Endothelial cell of umbilical vein (primary cell): Measurements from ENCODE around the gene PDE7B. TPM values are rescaled to one million over a fixed set of nuclear protein-coding genes. Genes with fewer than 3 reads are reported as not detected.

Experiments used
- BruUV-seq: library from RNA; stranded (reverse); fragments of 400-500 nt; replicated peaks from 2 replicates; lab custom pipeline; 2021; lab: Mats Ljungman, UMichigan
- CTCF ChIA-PET: fragments of 300-600, 350-600 bp; sonication (Branson Sonifier 250); formaldehyde crosslinking; loops from one replicate; lab custom pipeline; 2021; ENCODE audit warnings: antibody characterized with exemption, inconsistent platforms; lab: Charles Lee
- POLR2A ChIA-PET: fragments of 300-600, 350-600 bp; sonication (Branson Sonifier 250); formaldehyde crosslinking; loops from one replicate; lab custom pipeline; 2021; ENCODE audit warnings: antibody characterized with exemption, inconsistent platforms; lab: Charles Lee
- DNase-seq: peaks from one replicate; pipeline ENCODE4 v3.0.0-alpha.2; 2011; ENCODE audit warnings: low read depth, low spot score
- FAIRE-seq: peaks from 2 replicates; lab custom pipeline; 2011; peaks lifted over from hg19 to GRCh38; lab: Jason Lieb, UNC
- H2AFZ ChIP-seq: 2 replicates; pipeline ENCODE4 v1.6.0; 2012; ENCODE audit warnings: low read depth, low read length, control low read depth, inconsistent platforms
- H3K27ac ChIP-seq: 2 replicates; pipeline ENCODE4 v1.5.1; 2011; ENCODE audit warnings: low read depth, mild to moderate bottlenecking, control low read depth, low read length, moderate library complexity; ENCODE audit not compliant: insufficient read depth
- H3K27me3 ChIP-seq, 2 experiments: 2 replicates each; pipeline versions ENCODE4 v1.6.0 to v1.6.1; 2011; ENCODE audit warnings: low read length in 2 of 2, mixed read lengths in 1 of 2; ENCODE audit not compliant: control insufficient read depth in 2 of 2, insufficient read depth in 2 of 2
- H3K36me3 ChIP-seq, 2 experiments: 2 replicates in 1 of 2; 3 replicates in 1 of 2; pipeline ENCODE4 v1.5.1; 2011; ENCODE audit warnings: low read length in 2 of 2, mild to moderate bottlenecking in 1 of 2, moderate library complexity in 1 of 2; ENCODE audit not compliant: control insufficient read depth in 2 of 2, insufficient read depth in 2 of 2; ENCODE audit errors: extremely low read depth in 1 of 2
- H3K4me1 ChIP-seq: 3 replicates; pipeline ENCODE4 v1.5.1; 2011; ENCODE audit warnings: mild to moderate bottlenecking, low read length; ENCODE audit not compliant: control insufficient read depth, insufficient read depth; ENCODE audit errors: extremely low read depth
- H3K4me2 ChIP-seq: 2 replicates; pipeline ENCODE4 v1.6.1; 2011; ENCODE audit warnings: low read length, control low read depth, mixed read lengths; ENCODE audit not compliant: insufficient read depth
- H3K4me3 ChIP-seq, 3 experiments: fragments of 200-600 bp in 1 of 3; sonication (generic), shearing (Covaris generic) in 1 of 3; replicated peaks in 1 of 3; 2 replicates each; pipeline ENCODE4 v1.5.1; 2011 to 2016; ENCODE audit warnings: control low read depth in 3 of 3, low read length in 3 of 3, mild to moderate bottlenecking in 2 of 3, inconsistent platforms in 1 of 3, low read depth in 1 of 3, moderate library complexity in 1 of 3; ENCODE audit not compliant: insufficient read depth in 1 of 3
- H3K79me2 ChIP-seq: 2 replicates; pipeline ENCODE4 v1.6.0; 2012; ENCODE audit warnings: low read length, inconsistent platforms; ENCODE audit not compliant: control insufficient read depth, insufficient read depth
- H3K9ac ChIP-seq: replicated peaks from 2 replicates; pipeline ENCODE3; 2011; ENCODE audit warnings: low read length, control low read depth; ENCODE audit not compliant: insufficient read depth; ENCODE audit errors: extremely low read depth
- H3K9me1 ChIP-seq: replicated peaks from 3 replicates; pipeline ENCODE4 v1.6.0; 2011; ENCODE audit warnings: mild to moderate bottlenecking, low read length; ENCODE audit not compliant: control insufficient read depth, insufficient read depth; ENCODE audit errors: extremely low read depth
- H3K9me3 ChIP-seq: replicated peaks from 2 replicates; pipeline ENCODE4 v1.5.1; 2012; ENCODE audit warnings: low read length, inconsistent platforms; ENCODE audit not compliant: control insufficient read depth, insufficient read depth
- H4K20me1 ChIP-seq: replicated peaks from 2 replicates; pipeline ENCODE3; 2011; ENCODE audit warnings: mild to moderate bottlenecking, low read length; ENCODE audit not compliant: control insufficient read depth, insufficient read depth; ENCODE audit errors: extremely low read depth
- CTCF ChIP-seq, 2 donors: IDR thresholded peaks; 1 replicate in 1 of 2; 2 replicates in 1 of 2; pipeline ENCODE4 v1.5.1; 2011; ENCODE audit warnings: low read length in 2 of 2, mild to moderate bottlenecking in 2 of 2, moderate library complexity in 2 of 2, control low read depth in 1 of 2, inconsistent platforms in 1 of 2, low read depth in 1 of 2; ENCODE audit not compliant: insufficient read depth in 1 of 2; ENCODE audit errors: extremely low read depth in 1 of 2
- EZH2 ChIP-seq: IDR thresholded peaks from 2 replicates; pipeline ENCODE4 v1.6.1; 2012; ENCODE audit warnings: borderline replicate concordance, low read depth, mild to moderate bottlenecking, moderate library complexity, low read length, inconsistent platforms; ENCODE audit not compliant: severe bottlenecking
- FOS ChIP-seq: IDR thresholded peaks from 2 replicates; pipeline ENCODE4 v1.6.1; 2011; ENCODE audit warnings: mild to moderate bottlenecking, low read length, moderate library complexity, borderline replicate concordance; ENCODE audit not compliant: insufficient read depth
- GATA2 ChIP-seq: IDR thresholded peaks from 2 replicates; pipeline ENCODE4 v1.7.0; 2011; ENCODE audit warnings: low read depth, mild to moderate bottlenecking, moderate library complexity, mixed read lengths, low read length; ENCODE audit not compliant: insufficient read length, insufficient read depth
- JUN ChIP-seq: IDR thresholded peaks from 2 replicates; pipeline ENCODE4 v1.6.1; 2011; ENCODE audit warnings: borderline replicate concordance, low read depth; ENCODE audit not compliant: insufficient read length, insufficient read depth
- MAX ChIP-seq: IDR thresholded peaks from 2 replicates; pipeline ENCODE4 v1.6.1; 2011; ENCODE audit not compliant: insufficient read depth, insufficient read length
- MYC ChIP-seq: IDR thresholded peaks from one replicate; pipeline ENCODE4 v1.6.1; 2011; ENCODE audit warnings: mild to moderate bottlenecking, low read depth, low read length
- POLR2A ChIP-seq: IDR thresholded peaks from 2 replicates; pipeline ENCODE4 v1.6.1; 2012; ENCODE audit warnings: low read depth, mild to moderate bottlenecking, control low read depth, low read length
- POLR2AphosphoS5 ChIP-seq: IDR thresholded peaks from 2 replicates; pipeline ENCODE4 v1.6.1; 2012; ENCODE audit warnings: low read depth, mild to moderate bottlenecking, control low read depth, low read length, moderate library complexity; ENCODE audit not compliant: insufficient read depth
- dilution Hi-C: fragments of 300-500 bp; cut with MboI; formaldehyde crosslinking; loops from one replicate; pipeline ENCODE4 v1.15.0; 2019; ENCODE audit warnings: low sequenced_read_pairs; ENCODE audit not compliant: extremely low pct_ligation_motif_present
- intact Hi-C: fragments of 100-400 bp; cut with micrococcal nuclease; formaldehyde crosslinking; loops from one replicate; pipeline ENCODE4 v1.10.0; 2022
- polyA plus RNA-seq, 4 experiments: library from polyadenylated mRNA; depleted of rRNA in 3 of 4; stranded (reverse) in 3 of 4; unstranded in 1 of 4; fragments of >200 nt; gene quantifications; 2 replicates each; pipeline versions ENCODE4 v1.2.1 to v1.2.3, GENCODE V29; 2011 to 2012; ENCODE audit warnings: missing spikeins in 1 of 4
- total RNA-seq: library from RNA; stranded (reverse); gene quantifications from 2 replicates; pipeline ENCODE4 v1.2.3, GENCODE V29; 2021

PDE7B gene
- total and polyA plus RNA-seq, 2 donors (not counting 3 experiments of a cell fraction or from before 2014, with no cell fraction given) = 20.6 to 25.1 TPM

DNA sequence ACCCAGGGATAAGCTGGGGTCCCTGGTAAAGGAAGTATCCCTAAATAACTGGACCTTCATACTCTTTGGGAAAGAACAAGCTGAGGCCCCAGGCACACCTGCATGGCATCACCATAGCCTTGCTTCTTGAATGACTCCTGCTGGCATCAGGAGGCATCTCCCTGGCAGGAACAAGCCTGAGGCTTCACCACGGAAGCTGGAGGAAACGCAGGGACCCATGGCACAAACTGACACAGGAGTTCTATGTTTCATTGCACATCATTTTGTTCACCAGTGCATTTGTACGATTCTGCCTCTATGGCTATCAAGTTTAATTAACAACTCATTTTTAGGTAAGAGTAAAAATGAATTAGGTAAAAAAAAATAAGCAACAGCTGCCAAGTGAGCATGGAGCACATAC, 619 bp upstream of the PDE7B start:
- H3K9ac ChIP-seq = no peak overlapping the region
- peaks cover 0 to 8% of the 10 kb centered on the region in 2 experiments for H3K27me3 ChIP-seq
- TF ChIP-seq POLR2AphosphoS5 (no peak), MAX (no peak), CTCF (IDR thresholded peaks at IDR 0.05; ENCODE audit: extremely low read depth in 1 of 2, insufficient read depth in 1 of 2, low read depth in 1 of 2, low read length in 2 of 2) (no peak), FOS (no peak), POLR2A (no peak)
- no peaks in the 10 kb centered on the region for H3K79me2 ChIP-seq
- no peak overlapping the region for H3K27ac ChIP-seq
- CTCF ChIA-PET = interaction anchor here (0.9 to 3.9 kb wide), 4 partner anchors 10 to 88 kb away, joined by 3 to 14 read pairs (median 4); no protein-coding TSS in a partner anchor
- no peak for DNase-seq
- H3K4me1 ChIP-seq = peaks cover 17% of the 10 kb centered on the region
- FAIRE-seq = no peak
- H3K4me3 ChIP-seq = no peak overlapping the region
- intact Hi-C loops (loop anchor here (1.0 to 5.0 kb wide), 3 partner anchors 174 to 374 kb away; no protein-coding TSS in a partner anchor), dilution Hi-C loops (no loop called here)
- no peak overlapping the region for H2AFZ ChIP-seq
- H3K9me1 ChIP-seq = no peaks in the 10 kb centered on the region
- H3K36me3 ChIP-seq = no peaks in the 10 kb centered on the region
- no TSS peak for BruUV-seq
- H3K4me2 ChIP-seq = no peak overlapping the region
- POLR2A ChIA-PET = no interaction called here
- no peaks in the 10 kb centered on the region for H3K9me3 ChIP-seq
- no peaks in the 10 kb centered on the region for H4K20me1 ChIP-seq

- H3K9me1 ChIP-seq = no peaks in the 10 kb centered on the region
- no peak overlapping the region for H3K27ac ChIP-seq
- CTCF ChIA-PET = interaction anchor here (1.6 to 3.9 kb wide), 4 partner anchors 17 to 373 kb away, joined by 3 to 14 read pairs (median 8); no protein-coding TSS in a partner anchor
- H3K36me3 ChIP-seq = no peaks in the 10 kb centered on the region
- intact Hi-C loops = loop anchor here (5.0 kb wide), 2 partner anchors 175 to 315 kb away; no protein-coding TSS in a partner anchor
- dilution Hi-C loops = no loop called here
- no peaks in the 10 kb centered on the region for H3K9me3 ChIP-seq
- H3K79me2 ChIP-seq = no peaks in the 10 kb centered on the region
- DNase-seq (no peak), FAIRE-seq (no peak)
- H2AFZ ChIP-seq = no peak overlapping the region
- H3K4me1 ChIP-seq = peaks cover 17% of the 10 kb centered on the region
- H3K9ac ChIP-seq = no peak overlapping the region
- H3K27me3 ChIP-seq = peaks cover 0 to 5% of the 10 kb centered on the region in 2 experiments
- TF ChIP-seq GATA2 = no peak
- TF ChIP-seq EZH2 = no peak
- TF ChIP-seq MAX = no peak
- no peak for TF ChIP-seq POLR2AphosphoS5
- TF ChIP-seq CTCF (IDR thresholded peaks at IDR 0.05; ENCODE audit: extremely low read depth in 1 of 2, insufficient read depth in 1 of 2, low read depth in 1 of 2, low read length in 2 of 2) = no peak
- no peak for TF ChIP-seq FOS
- TF ChIP-seq MYC = no peak
- no peak for TF ChIP-seq POLR2A
- TF ChIP-seq JUN = no peak
- no peak overlapping the region for H3K4me3 ChIP-seq
- POLR2A ChIA-PET = no interaction called here
- H4K20me1 ChIP-seq = no peaks in the 10 kb centered on the region
- BruUV-seq = no TSS peak
- peak overlapping the region; percentile 8 for H3K4me2 ChIP-seq
Measured at GRCh38 chr6:135852746-135853145, 1.2 kb downstream of the PDE7B start.
